Activated naive CD8-positive, alpha-beta T cell treated with anti-CD3 and anti-CD28 coated beads, Interleukin-2, amount 10 ng/mL, durations not matched to agents 7 days and 5 days (primary cell): ENCODE measurements around the gene SYNDIG1. TPM values are rescaled to one million over a fixed set of nuclear protein-coding genes. Genes with fewer than 3 reads are reported as not detected.

Experiments
- ATAC-seq: fragments of 150-1000 bp; cut with Tn5 transposase; one replicate; pipeline ENCODE4 v1.10.0; 2021; ENCODE audit warnings: low read depth, moderate library complexity
- POLR2A ChIA-PET: fragments of 350-600 bp; sonication (Branson Sonifier 250); formaldehyde crosslinking; loops from one replicate; lab custom pipeline; 2021; ENCODE audit warnings: antibody characterized with exemption; lab: Charles Lee
- DNase-seq: peaks from one replicate; pipeline ENCODE4 v3.0.0; 2021
- H3K27ac Mint-ChIP-seq: one replicate; pipeline ENCODE4 v1.8.0; 2022; ENCODE audit warnings: mild to moderate bottlenecking, mixed read lengths
- H3K27me3 Mint-ChIP-seq: one replicate; pipeline ENCODE4 v1.8.0; 2022; ENCODE audit warnings: mild to moderate bottlenecking, moderate library complexity, mixed read lengths
- H3K36me3 Mint-ChIP-seq: one replicate; pipeline ENCODE4 v1.8.0; 2021; ENCODE audit warnings: mild to moderate bottlenecking, mixed read lengths
- H3K4me1 Mint-ChIP-seq: one replicate; pipeline ENCODE4 v1.8.0; 2021; ENCODE audit warnings: mixed read lengths
- H3K4me3 Mint-ChIP-seq: one replicate; pipeline ENCODE4 v1.8.0; 2022; ENCODE audit warnings: mild to moderate bottlenecking, moderate library complexity, mixed read lengths
- H3K9me3 Mint-ChIP-seq: one replicate; pipeline ENCODE4 v1.8.0; 2021; ENCODE audit warnings: mixed read lengths
- total RNA-seq, 2 experiments: library from RNA; stranded (reverse); gene quantifications; one replicate each; pipeline ENCODE4 v1.2.3, GENCODE V29; 2021

Gene SYNDIG1
- total RNA-seq = not detected

DNA sequence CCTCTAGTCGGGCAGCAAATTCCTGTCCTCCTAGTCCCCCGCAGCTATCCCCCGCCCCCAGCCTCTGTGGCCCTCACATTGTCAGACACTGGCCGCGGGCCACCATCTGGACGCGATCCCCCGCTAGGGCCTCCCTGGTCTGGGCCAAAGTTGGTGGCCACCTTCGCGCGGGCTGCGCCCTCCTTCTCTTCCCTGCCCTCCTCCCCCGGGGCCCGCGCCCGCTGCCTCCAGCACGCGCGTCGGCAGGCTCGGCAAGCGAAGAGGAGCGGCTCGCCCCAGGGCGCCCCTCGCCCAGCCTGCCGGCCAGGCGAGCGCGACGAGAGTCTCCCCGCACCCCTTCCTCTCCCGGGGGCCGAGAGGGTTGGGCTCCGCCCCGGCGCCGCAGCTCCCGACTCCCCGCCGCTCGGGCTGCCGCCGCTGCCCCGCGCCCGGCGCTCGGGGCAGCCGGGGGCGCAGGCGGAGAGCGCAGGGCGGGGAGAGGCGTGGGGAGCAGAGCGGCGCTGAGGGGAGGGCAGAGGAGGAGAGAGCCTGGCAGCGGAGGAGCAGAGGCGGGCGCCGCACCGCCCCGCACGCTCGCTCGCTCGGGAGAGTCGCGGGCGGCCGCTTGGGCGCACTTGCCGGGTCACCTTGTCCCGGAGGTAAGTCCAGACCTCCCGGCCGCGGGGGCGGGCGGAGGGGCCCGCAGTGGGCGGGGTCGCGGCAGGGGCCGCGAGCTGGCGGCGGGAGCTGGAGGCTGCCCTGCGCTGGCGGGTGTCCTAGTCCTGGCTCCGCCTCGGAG is at the start of gene SYNDIG1:
TSS of gene SYNDIG1 (plus strand) at position 514 of the 778 bp plus-strand sequence. CDS start 73,469 bp downstream, outside the sequence.
- ATAC-seq (no peak), DNase-seq (no peak)
- H3K27me3 Mint-ChIP-seq = peaks cover 67% of the 10 kb centered on the region
- H3K27ac Mint-ChIP-seq = no peak within 1 kb of the TSS
- H3K4me3 Mint-ChIP-seq = peak within 1 kb of the TSS; percentile 50
- H3K4me1 Mint-ChIP-seq = peaks cover 3% of the 10 kb centered on the region
- POLR2A ChIA-PET = no interaction called here
- H3K9me3 Mint-ChIP-seq = no peaks in the 10 kb centered on the region
- H3K36me3 Mint-ChIP-seq = no peaks in the 10 kb centered on the region

GRCh38 chr20:24419786-24420185 is 49.6 kb upstream of the SYNDIG1 start:
- Mint-ChIP-seq H3K27me3 (no peaks in the 10 kb centered on the region), H3K4me1 (no peaks in the 10 kb centered on the region), H3K9me3 (peaks cover 10% of the 10 kb centered on the region), H3K4me3 (no peak overlapping the region), H3K27ac (no peak overlapping the region), H3K36me3 (no peaks in the 10 kb centered on the region)
- POLR2A ChIA-PET = no interaction called here
- ATAC-seq (no peak), DNase-seq (no peak)

DNA sequence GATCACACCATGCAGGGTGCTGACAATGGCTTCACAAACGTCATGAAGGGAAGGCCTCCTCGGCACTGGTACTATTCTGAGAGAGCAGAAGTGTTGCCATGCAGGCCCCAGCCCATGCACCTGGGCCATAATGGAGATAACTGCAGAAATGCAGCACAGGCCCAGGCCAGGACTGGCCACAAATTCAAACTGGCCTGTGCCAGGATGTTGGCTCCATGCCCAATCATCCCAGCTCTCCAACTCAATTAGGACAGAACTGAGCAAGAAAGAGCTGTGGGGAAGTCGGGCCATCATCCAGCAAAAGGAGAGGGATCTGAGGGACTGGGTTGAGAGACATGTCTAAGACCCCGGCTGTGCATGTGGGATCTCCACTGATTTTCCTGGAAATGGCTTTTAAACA is 48.9 kb upstream of the SYNDIG1 start:
- Mint-ChIP-seq H3K36me3 (no peaks in the 10 kb centered on the region), H3K4me1 (no peaks in the 10 kb centered on the region), H3K9me3 (peaks cover 7% of the 10 kb centered on the region), H3K4me3 (no peak overlapping the region), H3K27me3 (peaks cover 3% of the 10 kb centered on the region), H3K27ac (no peak overlapping the region)
- POLR2A ChIA-PET = no interaction called here
- DNase-seq = no peak
- ATAC-seq = no peak

GRCh38 chr20:24421071-24421470 is 48.4 kb upstream of the SYNDIG1 start:
- DNase-seq = no peak

GRCh38 chr20:24422091-24422760 is 47.2 kb upstream of the SYNDIG1 start:
- no peaks in the 10 kb centered on the region for H3K36me3 Mint-ChIP-seq
- no peak for ATAC-seq
- peaks cover 10% of the 10 kb centered on the region for H3K27me3 Mint-ChIP-seq
- H3K9me3 Mint-ChIP-seq = peaks cover under 1% of the 10 kb centered on the region
- DNase-seq = no peak
- H3K4me1 Mint-ChIP-seq = no peaks in the 10 kb centered on the region
- POLR2A ChIA-PET = no interaction called here
- no peak overlapping the region for H3K27ac Mint-ChIP-seq
- H3K4me3 Mint-ChIP-seq = no peak overlapping the region

More at GRCh38 chr20:24421071-24421470, 48.4 kb upstream of the SYNDIG1 start:
- ATAC-seq = no peak
- Mint-ChIP-seq H3K36me3 (no peaks in the 10 kb centered on the region), H3K27ac (no peak overlapping the region), H3K4me3 (no peak overlapping the region), H3K9me3 (peaks cover 7% of the 10 kb centered on the region), H3K27me3 (peaks cover 5% of the 10 kb centered on the region), H3K4me1 (no peaks in the 10 kb centered on the region)
- POLR2A ChIA-PET = no interaction called here

- H3K4me1 Mint-ChIP-seq = no peaks in the 10 kb centered on the region
- H3K27ac Mint-ChIP-seq = no peak overlapping the region
- DNase-seq (no peak), ATAC-seq (no peak)
- H3K9me3 Mint-ChIP-seq = no peaks in the 10 kb centered on the region
- H3K27me3 Mint-ChIP-seq = peaks cover 12% of the 10 kb centered on the region
- POLR2A ChIA-PET = no interaction called here
- no peaks in the 10 kb centered on the region for H3K36me3 Mint-ChIP-seq
- H3K4me3 Mint-ChIP-seq = no peak overlapping the region
Measured at GRCh38 chr20:24423390-24424313, 45.8 kb upstream of the SYNDIG1 start.

DNA sequence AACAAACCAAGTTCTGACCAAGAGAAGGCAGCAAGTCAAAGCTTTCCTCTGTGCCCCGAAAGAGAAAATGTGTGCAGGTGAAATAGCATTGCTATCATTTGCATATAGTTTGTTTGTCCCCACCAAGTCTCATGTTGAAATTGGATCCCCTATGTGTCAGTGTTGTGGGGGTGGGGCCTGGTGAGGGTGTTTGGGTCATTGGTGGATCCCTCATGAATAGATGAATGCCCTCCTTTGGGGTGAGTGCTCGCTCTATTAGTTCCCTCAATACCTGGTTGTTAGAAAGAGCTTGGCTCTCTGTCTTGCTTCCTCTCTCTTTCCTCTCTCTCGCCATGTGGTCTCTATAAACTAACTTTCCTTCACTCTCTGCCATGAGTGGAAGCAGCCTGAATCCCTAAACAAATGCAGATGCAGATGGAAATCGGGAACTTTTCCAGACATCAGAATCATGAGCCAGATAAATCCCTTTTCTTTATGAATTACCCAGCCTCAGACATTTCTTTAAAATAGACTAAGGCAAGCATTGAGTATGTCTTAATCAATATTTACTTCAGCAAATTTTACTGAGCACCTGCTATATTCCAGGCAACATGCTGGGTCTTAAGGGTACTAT is 43.8 kb upstream of the SYNDIG1 start:
- DNase-seq (no peak), ATAC-seq (no peak)
- POLR2A ChIA-PET = no interaction called here
- no peaks in the 10 kb centered on the region for H3K9me3 Mint-ChIP-seq
- H3K27me3 Mint-ChIP-seq = peaks cover 16% of the 10 kb centered on the region
- no peak overlapping the region for H3K4me3 Mint-ChIP-seq
- no peaks in the 10 kb centered on the region for H3K4me1 Mint-ChIP-seq
- no peak overlapping the region for H3K27ac Mint-ChIP-seq
- no peaks in the 10 kb centered on the region for H3K36me3 Mint-ChIP-seq

DNA sequence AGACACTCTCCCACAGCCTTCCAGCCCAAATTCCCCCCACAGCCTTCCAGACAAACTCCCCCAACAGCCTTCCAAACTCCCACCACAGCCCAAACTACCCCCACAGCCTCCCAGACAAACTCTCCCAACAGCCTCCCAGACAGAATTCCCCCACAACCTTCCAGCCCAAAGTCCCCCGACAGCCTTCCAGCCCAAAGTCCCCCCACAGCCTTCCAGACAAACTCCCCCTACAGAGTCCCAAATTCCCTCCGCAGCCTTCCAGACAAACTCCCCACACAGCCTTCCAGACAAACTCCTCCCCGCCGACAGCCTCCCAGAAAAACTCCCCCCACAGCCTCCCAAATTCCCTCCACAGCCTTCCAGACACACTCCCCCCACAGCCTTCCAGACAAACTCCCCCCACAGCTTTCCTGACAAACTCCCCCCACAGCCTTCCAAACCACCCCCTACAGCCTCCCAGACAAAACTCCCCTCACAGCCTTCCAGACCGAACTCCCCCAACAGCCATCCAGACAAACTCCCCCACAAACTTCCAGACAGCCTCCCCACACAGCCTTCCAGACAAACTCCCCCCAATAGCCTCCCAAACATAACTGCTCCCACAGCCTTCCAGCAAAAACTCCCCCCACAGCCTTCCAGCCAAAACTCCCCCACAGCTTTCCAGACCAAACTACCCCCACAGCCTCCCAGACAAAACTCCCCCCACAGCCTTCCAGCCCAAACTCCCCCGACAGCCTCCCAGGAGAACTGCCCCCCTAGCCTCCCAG is 38.0 kb upstream of the SYNDIG1 start:
- H3K27ac Mint-ChIP-seq = no peak overlapping the region
- ATAC-seq (no peak), DNase-seq (no peak)
- peaks cover 8% of the 10 kb centered on the region for H3K27me3 Mint-ChIP-seq
- H3K36me3 Mint-ChIP-seq = no peaks in the 10 kb centered on the region
- H3K9me3 Mint-ChIP-seq = no peaks in the 10 kb centered on the region
- no peak overlapping the region for H3K4me3 Mint-ChIP-seq
- POLR2A ChIA-PET = no interaction called here
- no peaks in the 10 kb centered on the region for H3K4me1 Mint-ChIP-seq

DNA sequence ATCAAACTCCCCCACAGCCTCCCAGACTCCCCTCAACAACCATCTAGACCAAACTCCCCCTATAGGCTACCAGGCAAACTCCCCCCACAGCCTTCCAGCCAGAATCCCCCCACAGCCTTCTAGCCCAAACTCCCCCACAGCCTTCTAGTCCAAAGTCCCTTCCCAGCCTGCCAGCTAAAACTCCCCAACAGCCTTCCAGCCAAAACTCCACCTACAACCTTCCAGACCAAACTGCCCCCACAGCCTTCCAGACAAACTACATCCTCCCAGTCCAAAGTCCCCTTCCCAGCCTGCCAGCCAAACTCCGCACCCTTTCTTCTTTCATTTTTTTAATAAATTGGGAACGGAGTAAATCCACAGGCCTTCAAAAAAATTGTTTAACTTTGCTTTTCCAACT is 37.4 kb upstream of the SYNDIG1 start:
- POLR2A ChIA-PET = no interaction called here
- H3K4me1 Mint-ChIP-seq = no peaks in the 10 kb centered on the region
- no peaks in the 10 kb centered on the region for H3K36me3 Mint-ChIP-seq

DNA sequence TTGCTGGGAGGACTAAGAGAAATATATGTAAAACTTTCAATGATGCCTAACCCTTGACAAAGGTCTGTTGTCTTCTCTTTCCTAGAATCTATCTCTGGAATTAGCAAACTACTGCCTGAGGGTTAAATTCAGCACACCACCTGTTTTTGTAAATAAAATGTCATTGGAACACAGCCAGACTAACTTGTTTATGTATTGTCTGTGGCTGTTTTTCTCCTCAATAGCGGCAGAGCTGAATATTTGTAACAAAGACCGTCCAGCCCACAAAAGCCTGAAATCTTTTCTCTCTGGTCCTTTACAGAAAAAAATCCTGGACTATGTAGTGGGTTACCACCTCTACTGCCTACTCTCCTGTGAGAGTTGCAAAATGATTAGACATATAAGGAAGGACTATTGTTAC is 33.3 kb upstream of the SYNDIG1 start:
- H3K27me3 Mint-ChIP-seq = no peaks in the 10 kb centered on the region
- no peak for DNase-seq
- no peak overlapping the region for H3K27ac Mint-ChIP-seq
- H3K9me3 Mint-ChIP-seq = no peaks in the 10 kb centered on the region
- no peak for ATAC-seq
- POLR2A ChIA-PET = no interaction called here
- H3K4me1 Mint-ChIP-seq = no peaks in the 10 kb centered on the region
- H3K4me3 Mint-ChIP-seq = no peak overlapping the region
- H3K36me3 Mint-ChIP-seq = no peaks in the 10 kb centered on the region

More for the DNA sequence above, 37.4 kb upstream of the SYNDIG1 start:
- Mint-ChIP-seq H3K27ac (no peak overlapping the region), H3K27me3 (peaks cover 8% of the 10 kb centered on the region), H3K9me3 (no peaks in the 10 kb centered on the region), H3K4me3 (no peak overlapping the region)
- no peak for DNase-seq
- ATAC-seq = no peak

- Mint-ChIP-seq H3K4me1 (no peaks in the 10 kb centered on the region), H3K4me3 (no peak overlapping the region), H3K9me3 (no peaks in the 10 kb centered on the region), H3K27ac (no peak overlapping the region), H3K36me3 (no peaks in the 10 kb centered on the region), H3K27me3 (no peaks in the 10 kb centered on the region)
- POLR2A ChIA-PET = no interaction called here
- DNase-seq (no peak), ATAC-seq (no peak)
Measured at GRCh38 chr20:24437196-24438082, 32.0 kb upstream of the SYNDIG1 start.

- POLR2A ChIA-PET = no interaction called here
- no peak overlapping the region for H3K27ac Mint-ChIP-seq
Measured at GRCh38 chr20:24438331-24438730, 31.1 kb upstream of the SYNDIG1 start.

More at GRCh38 chr20:24438331-24438730, 31.1 kb upstream of the SYNDIG1 start:
- H3K9me3 Mint-ChIP-seq = no peaks in the 10 kb centered on the region
- H3K36me3 Mint-ChIP-seq = no peaks in the 10 kb centered on the region
- H3K27me3 Mint-ChIP-seq = no peaks in the 10 kb centered on the region
- ATAC-seq (no peak), DNase-seq (no peak)
- H3K4me3 Mint-ChIP-seq = no peak overlapping the region
- H3K4me1 Mint-ChIP-seq = no peaks in the 10 kb centered on the region
